Right lung (tissue), 5 donors: ENCODE measurements around the gene ADCY5. TPM values are rescaled to one million over a fixed set of nuclear protein-coding genes. Genes with fewer than 3 reads are reported as not detected.

ENCODE experiments used
- DNase-seq, 2 donors: peaks; one replicate each; pipeline ENCODE4 v3.0.0-alpha.2; 2013
- polyA plus RNA-seq, 5 donors: library from polyadenylated mRNA; unstranded; fragments of 120-200 nt; gene quantifications; one replicate each; pipeline versions ENCODE4 v1.2.1 to v1.2.3, GENCODE V29; 2013; ENCODE audit warnings: inconsistent platforms in 1 of 5, low replicate concordance in 1 of 5; ENCODE audit not compliant: insufficient read length in 5 of 5, insufficient read depth in 1 of 5

ADCY5 gene
- polyA plus RNA-seq, 5 donors, result 12.1 to 14.9 (median 13.4) TPM

- no peak for DNase-seq
Measured at GRCh38 chr3:123371859-123372685, 76.8 kb downstream of the ADCY5 start.

- no peak for DNase-seq
Measured at GRCh38 chr3:123371426-123371825, 77.5 kb downstream of the ADCY5 start.

GRCh38 chr3:123370819-123371218 is 78.1 kb downstream of the ADCY5 start:
- no peak for DNase-seq

GRCh38 chr3:123369085-123369484 is 79.8 kb downstream of the ADCY5 start:
- no peak for DNase-seq

- no peak for DNase-seq
Measured at GRCh38 chr3:123367467-123368154, 81.3 kb downstream of the ADCY5 start.

- no peak for DNase-seq
Measured at GRCh38 chr3:123365450-123366143, 83.3 kb downstream of the ADCY5 start.

GRCh38 chr3:123361071-123361470 is 87.8 kb downstream of the ADCY5 start:
- DNase-seq, result no peak

GRCh38 chr3:123357275-123357674 is 91.6 kb downstream of the ADCY5 start:
- no peak for DNase-seq

GRCh38 chr3:123353850-123354233 is 95.0 kb downstream of the ADCY5 start:
- no peak for DNase-seq

GRCh38 chr3:123353227-123353849 is 95.6 kb downstream of the ADCY5 start:
- DNase-seq, result no peak

GRCh38 chr3:123352134-123352554 is 96.7 kb downstream of the ADCY5 start:
- no peak for DNase-seq

- DNase-seq, result no peak
Measured at GRCh38 chr3:123351501-123351900, 97.4 kb downstream of the ADCY5 start.

GRCh38 chr3:123350971-123351370 is 97.9 kb downstream of the ADCY5 start:
- DNase-seq, result no peak

GRCh38 chr3:123349566-123350435 is 99.1 kb downstream of the ADCY5 start:
- DNase-seq, result no peak

- DNase-seq, result no peak
Measured at GRCh38 chr3:123349201-123349535, 99.7 kb downstream of the ADCY5 start.

- DNase-seq, result no peak
Measured at GRCh38 chr3:123348471-123349200, 100.3 kb downstream of the ADCY5 start.

- DNase-seq, result no peak
Measured at GRCh38 chr3:123347691-123348264, 101.1 kb downstream of the ADCY5 start.

GRCh38 chr3:123347205-123347604 is 101.7 kb downstream of the ADCY5 start:
- no peak for DNase-seq

- DNase-seq, result no peak
Measured at GRCh38 chr3:123346021-123346420, 102.9 kb downstream of the ADCY5 start.

GRCh38 chr3:123344907-123345594 is 103.8 kb downstream of the ADCY5 start:
- no peak for DNase-seq
